HG02938 (cell line): ENCODE data around the gene CCDC178.
"Not testable (repeated sequence)": the region's sequence is repeated elsewhere in the genome, so short reads cannot be mapped to it uniquely, and the experiment has no call there.

ENCODE experiments used
- ATAC-seq: cut with Tn5 transposase; IDR thresholded peaks from one replicate; pipeline ENCODE4 v1.9.1; 2021; ENCODE audit warnings: mild to moderate bottlenecking, moderate library complexity; ENCODE audit not compliant: unreplicated experiment

CCDC178 gene

GRCh38 chr18:33022370-33022769, 418.2 kb downstream of the CCDC178 start:
- no peak for ATAC-seq

GRCh38 chr18:33020877-33021276, 419.6 kb downstream of the CCDC178 start:
- no peak for ATAC-seq

- ATAC-seq = no peak
Observed at GRCh38 chr18:33014060-33014796, 426.3 kb downstream of the CCDC178 start.

GRCh38 chr18:33010149-33010548, 430.4 kb downstream of the CCDC178 start:
- ATAC-seq = no peak

- ATAC-seq = no peak
Observed at GRCh38 chr18:32998921-32999320, 441.6 kb downstream of the CCDC178 start.

DNA sequence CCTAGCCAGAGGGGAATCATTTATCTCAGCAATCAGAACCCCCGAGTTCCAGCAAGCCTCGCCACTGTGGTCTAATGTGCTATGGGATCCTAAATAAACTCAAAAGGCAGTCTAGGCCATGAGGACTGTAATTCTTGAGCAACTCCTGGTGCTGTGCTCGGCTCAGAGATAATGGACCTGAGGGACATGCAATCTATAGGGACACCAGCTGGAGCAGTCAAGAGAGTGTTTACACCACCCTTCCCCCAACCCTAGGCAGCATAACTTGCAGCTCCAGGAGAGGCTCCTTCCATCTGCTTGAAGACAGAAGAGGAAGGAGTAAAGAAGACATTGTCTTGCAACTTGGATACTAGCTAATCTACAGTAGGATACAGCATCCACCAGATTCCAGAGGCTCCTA, 442.2 kb downstream of the CCDC178 start:
- no peak for ATAC-seq

GRCh38 chr18:32983721-32984120, 456.8 kb downstream of the CCDC178 start:
- no peak for ATAC-seq

GRCh38 chr18:32980896-32981295, 459.6 kb downstream of the CCDC178 start:
- no peak for ATAC-seq

GRCh38 chr18:32975501-32975900, 465.0 kb downstream of the CCDC178 start:
- no peak for ATAC-seq

GRCh38 chr18:32975163-32975436, 465.4 kb downstream of the CCDC178 start:
- ATAC-seq = no peak

- ATAC-seq = no peak
Observed at GRCh38 chr18:32974421-32975162, 465.9 kb downstream of the CCDC178 start.

DNA sequence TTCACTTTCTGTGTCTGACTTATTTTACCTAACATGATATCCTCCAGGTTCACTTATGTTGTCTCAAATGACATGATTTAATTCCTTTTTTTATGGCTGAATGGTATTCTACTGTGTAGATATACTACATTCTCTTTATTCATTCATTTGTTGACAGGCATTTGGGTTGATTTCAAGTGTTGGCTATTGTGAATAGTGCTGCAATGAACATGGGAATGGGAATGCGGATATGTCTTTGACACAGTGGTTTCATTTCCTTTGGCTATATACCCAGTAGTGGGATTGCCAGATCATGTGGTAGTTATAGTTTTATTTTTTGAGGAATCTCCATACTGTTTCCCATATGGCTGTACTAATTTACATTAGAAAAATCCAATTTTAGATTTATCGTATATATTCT, 472.3 kb downstream of the CCDC178 start:
- no peak for ATAC-seq

DNA sequence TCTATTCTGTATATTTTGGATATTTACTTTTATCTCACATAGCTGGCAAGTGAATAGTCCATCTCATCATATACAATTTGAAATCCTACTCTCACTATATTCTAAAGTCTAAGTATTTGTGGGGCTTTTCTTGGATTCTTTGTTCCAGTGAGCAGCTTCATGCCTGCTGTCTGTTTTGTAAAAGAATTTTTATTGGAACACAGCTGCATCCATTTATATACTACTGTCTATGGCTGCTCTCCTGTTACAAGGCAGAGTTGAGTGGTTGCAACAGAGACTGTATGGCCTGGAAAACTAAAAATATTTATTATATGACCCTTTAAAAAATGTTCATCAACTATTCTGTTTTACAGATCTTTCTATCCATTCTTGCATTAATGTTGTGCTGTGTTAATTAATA, 474.4 kb downstream of the CCDC178 start:
- ATAC-seq = no peak

- ATAC-seq = no peak
Observed at GRCh38 chr18:32961538-32961937, 479.0 kb downstream of the CCDC178 start.

- peak; percentile 82 for ATAC-seq
Observed at GRCh38 chr18:32958746-32959145, 481.8 kb downstream of the CCDC178 start.

DNA sequence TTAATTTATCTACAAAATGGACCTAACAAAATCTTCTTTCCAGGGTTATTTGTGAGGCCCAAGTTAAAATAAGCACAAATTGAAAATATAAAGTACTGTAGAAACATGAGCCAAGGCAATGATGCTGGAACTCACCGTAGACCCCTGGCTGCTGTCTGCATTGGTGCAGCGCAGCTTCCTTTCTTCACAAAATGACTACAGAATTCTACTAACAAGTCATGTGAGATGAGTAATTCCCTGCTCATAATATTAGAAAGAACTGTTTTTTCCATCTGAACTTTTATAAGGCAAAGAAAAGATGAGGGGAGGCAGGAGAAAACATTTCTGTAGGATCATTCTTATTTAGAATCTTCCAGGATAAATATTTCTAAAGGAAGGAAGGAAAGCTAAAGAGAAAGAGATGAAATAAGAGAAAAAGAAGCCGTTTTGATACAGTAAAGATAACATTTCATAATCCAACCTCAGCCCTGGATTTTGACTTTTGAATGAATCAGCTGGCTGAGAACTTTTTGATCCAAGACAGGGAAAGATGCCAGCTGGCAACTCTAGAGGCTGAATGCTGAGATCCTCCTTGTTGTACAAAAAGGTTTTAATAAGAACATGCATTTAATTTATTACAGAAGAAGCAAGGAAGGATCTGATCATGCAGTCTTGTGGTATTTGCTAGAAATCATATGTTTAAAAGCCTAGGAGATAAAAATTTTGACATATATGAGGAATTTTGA, 483.8 kb downstream of the CCDC178 start:
- ATAC-seq = no peak

- not testable (repeated sequence) for ATAC-seq
Observed at GRCh38 chr18:32952318-32952717, 488.2 kb downstream of the CCDC178 start.

DNA sequence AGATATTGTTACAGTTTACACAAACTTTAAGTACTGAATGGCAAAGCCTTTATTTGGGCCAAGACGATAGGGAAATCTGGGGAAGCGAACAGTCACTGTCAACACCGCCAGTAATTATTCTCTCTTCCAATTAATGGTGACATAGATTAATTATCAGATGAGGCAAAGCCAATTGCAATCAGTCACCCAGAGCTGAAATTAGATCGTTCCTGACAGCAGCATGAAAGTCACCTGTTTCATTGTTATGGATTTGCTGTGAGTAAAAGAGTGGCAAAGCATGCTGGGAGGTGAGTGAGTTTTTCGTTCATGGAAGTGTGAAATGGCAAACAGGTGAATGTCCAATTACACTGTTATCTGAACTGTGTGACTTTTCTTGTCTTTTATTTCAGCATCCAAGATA, 502.9 kb downstream of the CCDC178 start:
- ATAC-seq = no peak

DNA sequence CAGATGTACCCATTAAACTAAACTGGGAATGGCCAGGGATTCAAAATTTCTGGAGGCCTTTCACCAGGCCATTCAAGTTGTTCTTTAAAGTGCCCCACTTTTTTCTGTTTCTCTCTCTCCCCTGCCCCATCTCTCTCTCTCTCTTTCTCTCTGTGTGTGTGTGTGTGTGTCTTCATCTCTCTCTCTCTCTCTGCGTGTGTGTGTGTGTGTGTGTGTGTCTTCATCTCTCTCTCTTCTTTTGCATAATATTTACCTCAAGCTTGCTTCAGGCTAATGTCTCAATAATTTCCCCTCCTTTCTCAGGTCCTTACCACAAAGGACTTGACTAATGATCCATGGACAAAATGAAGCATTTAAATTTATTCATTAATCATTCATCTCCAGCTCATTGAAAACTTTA, 503.5 kb downstream of the CCDC178 start:
- ATAC-seq = no peak

GRCh38 chr18:32934201-32934600, 506.3 kb downstream of the CCDC178 start:
- no peak for ATAC-seq

GRCh38 chr18:32930695-32931301, 509.7 kb downstream of the CCDC178 start:
- peak; percentile 100 for ATAC-seq

DNA sequence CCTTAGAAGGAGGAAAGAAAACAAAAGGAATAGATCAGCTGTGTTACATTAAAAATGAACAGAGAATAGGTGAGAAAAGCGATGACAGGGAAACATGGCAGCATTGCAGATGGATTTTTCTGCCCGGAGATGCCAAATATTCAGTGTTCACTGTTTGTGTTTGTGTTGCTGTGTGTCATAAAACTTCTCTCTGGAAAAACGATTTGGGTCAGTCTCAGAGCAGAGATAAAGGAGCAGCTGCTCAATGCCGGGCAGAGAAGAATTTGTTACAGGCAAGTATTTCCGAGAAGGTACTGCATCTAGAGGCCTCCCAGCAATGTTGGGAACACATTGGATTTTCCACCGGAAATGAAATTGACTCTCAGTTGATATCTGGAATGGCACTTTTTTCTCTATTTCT, 511.3 kb downstream of the CCDC178 start:
- no peak for ATAC-seq
